Measurements from ENCODE around the gene POGK. TPM values are rescaled to one million over a fixed set of nuclear protein-coding genes. Genes with fewer than 3 reads are reported as not detected.
A peak's percentile ranks its signal among the peaks of the same experiment; 100 is the strongest.

POGK gene
- total RNA-seq, 2 donors from 2014 or later = 30.3 to 53.1 TPM

DNA sequence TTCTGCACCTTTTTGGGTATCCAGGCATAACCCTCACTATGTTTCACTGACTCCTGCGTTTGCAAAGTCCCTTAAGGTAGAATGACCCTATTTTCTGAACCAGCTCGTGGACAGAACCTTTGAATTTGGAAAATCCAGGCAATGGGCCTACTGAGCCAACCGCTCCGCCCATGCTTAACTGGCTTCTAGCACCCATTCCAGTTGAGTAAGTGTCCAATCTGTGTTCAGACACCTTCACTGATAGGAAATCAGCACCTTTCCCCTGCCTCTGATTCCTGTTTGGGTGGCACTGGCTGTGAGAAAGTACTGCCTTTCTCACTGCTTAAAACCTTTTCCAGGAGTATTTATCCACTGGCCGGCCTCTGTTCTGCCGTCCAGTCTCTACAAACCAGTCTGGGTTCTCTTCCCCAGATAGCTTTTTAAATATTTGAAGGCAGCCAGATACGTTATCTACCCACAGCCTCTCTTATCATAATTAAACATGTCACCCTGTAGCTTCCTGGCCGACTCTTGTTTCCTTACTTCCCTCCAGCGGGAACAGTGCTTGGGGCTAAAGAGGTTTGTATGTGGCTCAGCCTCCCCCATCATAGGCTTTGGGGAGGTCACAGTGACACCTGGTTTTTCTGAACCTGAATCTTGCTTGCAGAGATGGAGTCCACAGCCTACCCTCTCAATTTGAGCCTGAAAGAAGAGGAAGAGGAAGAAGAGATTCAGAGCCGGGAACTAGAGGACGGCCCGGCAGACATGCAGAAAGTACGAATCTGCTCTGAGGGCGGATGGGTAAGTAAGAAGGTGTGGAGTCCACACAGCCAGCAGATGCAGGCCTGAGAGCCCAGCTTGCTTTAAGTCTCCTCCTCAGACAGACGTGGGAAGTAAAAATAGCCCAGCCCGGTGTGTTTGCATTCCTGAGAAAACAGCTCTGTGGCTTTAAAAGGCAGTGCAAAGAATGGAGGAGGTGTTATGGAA is 1.3 kb downstream of the POGK start:
- Mint-ChIP-seq H3K4me3 (peak overlapping the region; percentile 91), H3K27me3 (peaks cover 0 to 2% of the 10 kb centered on the region in 2 donors), H3K27ac (peak overlapping the region; percentile 76 to 83), H3K4me1 (ENCODE audit: low read depth in 2 of 2) (peaks cover 34 to 40% of the 10 kb centered on the region in 2 donors), H3K9me3 (no peaks in the 10 kb centered on the region), H3K36me3 (peaks cover 27% of the 10 kb centered on the region)
- no peak for ATAC-seq
- no peak for DNase-seq (ENCODE audit: low spot score)

GRCh38 chr1:166843322-166843721 is 4.0 kb downstream of the POGK start:
- Mint-ChIP-seq H3K27ac (no peak overlapping the region), H3K4me1 (ENCODE audit: low read depth in 2 of 2) (peaks cover 41 to 55% of the 10 kb centered on the region in 2 donors), H3K9me3 (no peaks in the 10 kb centered on the region), H3K36me3 (peaks cover 39% of the 10 kb centered on the region), H3K27me3 (no peaks in the 10 kb centered on the region), H3K4me3 (no peak overlapping the region)
- DNase-seq (ENCODE audit: low spot score) (no peak), ATAC-seq (no peak)

GRCh38 chr1:166843769-166844596 is 4.7 kb downstream of the POGK start:
- H3K36me3 Mint-ChIP-seq = peaks cover 39% of the 10 kb centered on the region
- ATAC-seq (no peak), DNase-seq (ENCODE audit: low spot score) (no peak)
- peaks cover 35 to 48% of the 10 kb centered on the region in 2 donors for H3K4me1 Mint-ChIP-seq (ENCODE audit: low read depth in 2 of 2)
- H3K27me3 Mint-ChIP-seq = no peaks in the 10 kb centered on the region
- H3K9me3 Mint-ChIP-seq = no peaks in the 10 kb centered on the region
- H3K27ac Mint-ChIP-seq = peak overlapping the region; percentile 11 to 32
- no peak overlapping the region for H3K4me3 Mint-ChIP-seq

DNA sequence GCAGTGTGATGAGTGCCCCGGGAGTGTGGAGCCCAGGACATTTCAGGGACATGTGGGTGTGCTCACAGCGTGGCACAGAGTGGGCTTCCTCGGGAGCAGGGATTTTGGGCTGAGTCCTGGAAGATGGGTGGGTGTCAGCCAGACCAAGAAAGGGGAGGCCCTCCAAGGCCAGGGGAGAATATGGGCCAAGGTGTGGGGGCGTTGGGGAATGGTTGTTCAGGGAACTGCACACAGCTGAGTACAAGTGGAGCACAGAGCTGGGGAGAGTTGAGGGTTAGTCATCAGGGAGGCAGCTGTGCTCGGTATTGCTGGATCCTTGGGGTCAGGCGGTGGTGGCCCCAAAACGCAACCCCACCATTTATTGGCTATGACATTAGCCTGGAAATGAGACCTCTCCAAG is 5.5 kb downstream of the POGK start:
- Mint-ChIP-seq H3K27me3 (no peaks in the 10 kb centered on the region), H3K9me3 (no peaks in the 10 kb centered on the region), H3K4me3 (no peak overlapping the region), H3K4me1 (ENCODE audit: low read depth in 2 of 2) (peaks cover 34 to 47% of the 10 kb centered on the region in 2 donors), H3K36me3 (peaks cover 39% of the 10 kb centered on the region), H3K27ac (peak overlapping the region; percentile 11 to 32)
- DNase-seq (ENCODE audit: low spot score) (no peak), ATAC-seq (no peak)

GRCh38 chr1:166848193-166848592 is 8.9 kb downstream of the POGK start:
- Mint-ChIP-seq H3K27ac (peak overlapping the region in 1 of 2 donors; percentile 22), H3K36me3 (peaks cover 40% of the 10 kb centered on the region), H3K27me3 (no peaks in the 10 kb centered on the region), H3K4me1 (ENCODE audit: low read depth in 2 of 2) (peaks cover 19 to 26% of the 10 kb centered on the region in 2 donors), H3K9me3 (no peaks in the 10 kb centered on the region), H3K4me3 (peak overlapping the region; percentile 15)
- DNase-seq (ENCODE audit: low spot score) (no peak), ATAC-seq (peak in 1 of 2 donors; percentile 57)

DNA sequence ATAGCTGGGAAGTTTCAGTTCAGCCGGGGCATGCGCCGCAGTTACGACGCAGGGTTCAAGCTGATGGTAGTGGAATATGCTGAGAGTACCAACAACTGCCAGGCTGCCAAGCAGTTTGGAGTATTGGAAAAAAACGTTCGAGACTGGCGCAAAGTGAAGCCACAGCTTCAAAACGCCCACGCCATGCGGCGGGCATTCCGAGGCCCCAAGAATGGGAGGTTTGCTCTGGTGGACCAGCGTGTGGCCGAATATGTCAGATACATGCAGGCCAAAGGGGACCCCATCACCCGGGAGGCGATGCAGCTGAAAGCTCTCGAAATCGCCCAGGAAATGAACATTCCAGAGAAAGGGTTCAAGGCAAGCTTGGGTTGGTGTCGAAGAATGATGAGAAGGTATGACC is 9.9 kb downstream of the POGK start:
- H3K9me3 Mint-ChIP-seq = no peaks in the 10 kb centered on the region
- peaks cover 43% of the 10 kb centered on the region for H3K36me3 Mint-ChIP-seq
- ATAC-seq = no peak
- no peaks in the 10 kb centered on the region for H3K27me3 Mint-ChIP-seq
- DNase-seq (ENCODE audit: low spot score) = no peak
- no peak overlapping the region for H3K4me3 Mint-ChIP-seq
- H3K4me1 Mint-ChIP-seq (ENCODE audit: low read depth in 2 of 2) = peaks cover 22 to 27% of the 10 kb centered on the region in 2 donors
- H3K27ac Mint-ChIP-seq = no peak overlapping the region

GRCh38 chr1:166852918-166853317 is 13.6 kb downstream of the POGK start:
- no peaks in the 10 kb centered on the region for H3K9me3 Mint-ChIP-seq
- ATAC-seq = no peak
- peaks cover 6 to 12% of the 10 kb centered on the region in 2 donors for H3K4me1 Mint-ChIP-seq (ENCODE audit: low read depth in 2 of 2)
- H3K27ac Mint-ChIP-seq = no peak overlapping the region
- no peak for DNase-seq (ENCODE audit: low spot score)
- no peak overlapping the region for H3K4me3 Mint-ChIP-seq
- no peaks in the 10 kb centered on the region for H3K27me3 Mint-ChIP-seq
- peaks cover 44% of the 10 kb centered on the region for H3K36me3 Mint-ChIP-seq

DNA sequence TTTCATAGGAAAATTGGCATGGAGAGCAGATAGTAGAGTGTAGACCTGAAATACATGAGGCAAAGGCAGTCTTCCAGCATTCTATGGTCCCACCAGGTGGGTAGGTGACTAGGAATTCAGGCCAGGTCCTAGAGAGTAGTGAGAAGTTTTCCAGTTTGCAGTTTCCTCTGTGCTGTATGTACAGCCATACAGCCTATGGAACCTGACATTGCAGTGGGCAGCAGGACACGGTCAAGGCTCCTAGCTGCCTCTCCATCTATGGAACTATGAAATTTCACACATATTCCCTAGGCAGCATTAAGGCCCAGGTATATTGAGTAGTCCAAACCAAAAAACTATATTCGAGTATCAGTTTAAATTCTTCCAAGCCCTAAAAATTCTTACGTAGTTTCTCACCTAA is 16.3 kb downstream of the POGK start:
- no peak overlapping the region for H3K27ac Mint-ChIP-seq

GRCh38 chr1:166857995-166858394 is 18.7 kb downstream of the POGK start:
- no peak overlapping the region for H3K4me3 Mint-ChIP-seq
- no peaks in the 10 kb centered on the region for H3K27me3 Mint-ChIP-seq
- H3K4me1 Mint-ChIP-seq (ENCODE audit: low read depth in 2 of 2) = peaks cover 6 to 11% of the 10 kb centered on the region in 2 donors
- DNase-seq (ENCODE audit: low spot score) (no peak), ATAC-seq (no peak)
- H3K36me3 Mint-ChIP-seq = peaks cover 27% of the 10 kb centered on the region
- peak overlapping the region in 1 of 2 donors; percentile 39 for H3K27ac Mint-ChIP-seq
- H3K9me3 Mint-ChIP-seq = no peaks in the 10 kb centered on the region

More for the DNA sequence above, 16.3 kb downstream of the POGK start:
- no peaks in the 10 kb centered on the region for H3K27me3 Mint-ChIP-seq
- DNase-seq (ENCODE audit: low spot score) (no peak), ATAC-seq (no peak)
- peaks cover 42% of the 10 kb centered on the region for H3K36me3 Mint-ChIP-seq
- H3K9me3 Mint-ChIP-seq = no peaks in the 10 kb centered on the region
- peaks cover 6 to 14% of the 10 kb centered on the region in 2 donors for H3K4me1 Mint-ChIP-seq (ENCODE audit: low read depth in 2 of 2)
- no peak overlapping the region for H3K4me3 Mint-ChIP-seq

GRCh38 chr1:166858726-166859419 is 19.6 kb downstream of the POGK start:
- Mint-ChIP-seq H3K27me3 (no peaks in the 10 kb centered on the region), H3K9me3 (no peaks in the 10 kb centered on the region), H3K4me1 (ENCODE audit: low read depth in 2 of 2) (peaks cover 6 to 9% of the 10 kb centered on the region in 2 donors), H3K27ac (no peak overlapping the region), H3K4me3 (no peak overlapping the region), H3K36me3 (peaks cover 26% of the 10 kb centered on the region)
- ATAC-seq (no peak), DNase-seq (ENCODE audit: low spot score) (no peak)

- Mint-ChIP-seq H3K9me3 (no peaks in the 10 kb centered on the region), H3K4me1 (ENCODE audit: low read depth in 2 of 2) (peaks cover 0 to 4% of the 10 kb centered on the region in 2 donors), H3K27me3 (no peaks in the 10 kb centered on the region), H3K4me3 (no peak overlapping the region), H3K27ac (no peak overlapping the region), H3K36me3 (peaks cover 23% of the 10 kb centered on the region)
- DNase-seq (ENCODE audit: low spot score) (no peak), ATAC-seq (no peak)
Observed at GRCh38 chr1:166859597-166859996, 20.3 kb downstream of the POGK start.

DNA sequence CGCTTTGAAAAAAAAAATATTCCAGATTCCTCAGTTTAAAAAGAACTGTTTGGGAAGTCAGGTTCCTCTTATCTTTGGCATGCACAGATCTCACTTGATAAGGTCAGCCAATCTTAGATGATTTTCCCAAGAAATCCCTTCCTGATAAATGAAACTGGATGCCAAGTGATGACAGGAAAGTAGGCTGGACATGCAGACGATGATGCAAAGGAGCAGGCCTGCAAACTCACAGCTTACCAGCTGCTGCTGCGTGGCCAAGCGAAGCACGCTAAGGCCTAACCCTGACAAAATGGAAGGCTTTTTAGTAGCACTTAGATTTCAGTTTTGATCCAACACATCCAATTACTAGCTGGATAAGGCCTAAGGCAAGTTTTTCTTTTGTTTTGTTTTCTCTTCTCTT is 26.7 kb downstream of the POGK start:
- H3K36me3 Mint-ChIP-seq = peaks cover 4% of the 10 kb centered on the region
- DNase-seq (ENCODE audit: low spot score) (no peak), ATAC-seq (no peak)
- H3K4me3 Mint-ChIP-seq = no peak overlapping the region
- H3K27ac Mint-ChIP-seq = no peak overlapping the region
- no peaks in the 10 kb centered on the region for H3K27me3 Mint-ChIP-seq
- H3K9me3 Mint-ChIP-seq = no peaks in the 10 kb centered on the region
- peaks cover 12 to 13% of the 10 kb centered on the region in 2 donors for H3K4me1 Mint-ChIP-seq (ENCODE audit: low read depth in 2 of 2)

DNA sequence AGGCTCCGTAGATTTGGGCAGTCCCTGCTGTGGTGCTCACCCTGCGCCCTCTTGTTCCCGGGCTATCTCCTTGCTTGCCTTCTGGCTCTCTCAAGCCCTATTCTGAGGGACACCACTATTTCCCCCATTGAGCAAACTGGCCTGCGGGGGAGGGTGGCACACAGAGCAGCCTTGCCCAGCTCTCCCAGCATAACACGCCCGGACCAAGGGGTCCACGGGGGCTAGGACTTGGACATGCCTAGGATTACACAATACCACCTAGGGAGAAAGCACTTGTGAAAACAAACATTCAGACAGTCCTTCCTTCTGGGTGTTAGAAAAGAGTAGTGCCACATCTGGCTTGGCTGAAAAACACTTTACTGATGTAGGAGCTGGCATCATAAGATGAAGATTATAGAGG is 29.4 kb downstream of the POGK start:
- Mint-ChIP-seq H3K4me1 (ENCODE audit: low read depth in 2 of 2) (peaks cover 21 to 23% of the 10 kb centered on the region in 2 donors), H3K9me3 (no peaks in the 10 kb centered on the region), H3K36me3 (peaks cover 4% of the 10 kb centered on the region), H3K27ac (peak overlapping the region in 1 of 2 donors; percentile 36), H3K4me3 (no peak overlapping the region), H3K27me3 (no peaks in the 10 kb centered on the region)
- DNase-seq (ENCODE audit: low spot score) = no peak
- no peak for ATAC-seq
